GM23338 (cell line): Measurements from ENCODE around the gene CYLC1. TPM values are rescaled to one million over a fixed set of nuclear protein-coding genes. Genes with fewer than 3 reads are reported as not detected.

ENCODE experiments used
- ATAC-seq: fragments of 200-7000 bp; cut with Tn5 transposase; 3 replicates; pipeline ENCODE4 v1.9.1; 2020
- DNase-seq: peaks from one replicate; pipeline ENCODE4 v3.0.0-alpha.2; 2015; ENCODE audit warnings: low spot score
- H2AFZ ChIP-seq: fragments of 200-600 bp; sonication (generic); 2 replicates; pipeline ENCODE4 v1.8.0; 2016; ENCODE audit warnings: antibody characterized with exemption, mild to moderate bottlenecking, moderate library complexity
- H3F3A ChIP-seq: fragments of 200-600 bp; sonication (generic); replicated peaks from 2 replicates; pipeline ENCODE4 v1.8.0; 2017; ENCODE audit warnings: antibody characterized with exemption, mixed run types, low read depth
- H3K27ac ChIP-seq: fragments of 200-600 bp; sonication (generic); 2 replicates; pipeline ENCODE4 v1.6.1; 2016; ENCODE audit warnings: low read depth
- H3K27me3 ChIP-seq: fragments of 200-600 bp; sonication (generic); 2 replicates; pipeline ENCODE4 v1.8.0; 2016; ENCODE audit warnings: mild to moderate bottlenecking, mixed run types, moderate library complexity; ENCODE audit not compliant: insufficient read depth
- H3K36me3 ChIP-seq: fragments of 200-600 bp; sonication (generic); 2 replicates; pipeline ENCODE4 v1.8.0; 2016; ENCODE audit warnings: mild to moderate bottlenecking; ENCODE audit not compliant: insufficient read depth
- H3K4me1 ChIP-seq: fragments of 200-600 bp; sonication (generic); 2 replicates; pipeline ENCODE4 v1.8.0; 2016; ENCODE audit warnings: mild to moderate bottlenecking, moderate library complexity; ENCODE audit not compliant: insufficient read depth
- H3K4me2 ChIP-seq: fragments of 200-600 bp; sonication (generic); 2 replicates; pipeline ENCODE4 v1.7.1; 2017; ENCODE audit warnings: mixed run types
- H3K4me3 ChIP-seq: fragments of 200-600 bp; sonication (generic); 2 replicates; pipeline ENCODE4 v1.6.1; 2016; ENCODE audit warnings: mixed run types
- H3K79me2 ChIP-seq: fragments of 200-600 bp; sonication (generic); replicated peaks from 2 replicates; pipeline ENCODE4 v1.8.0; 2017; ENCODE audit warnings: mild to moderate bottlenecking; ENCODE audit not compliant: insufficient read depth
- H3K9me2 ChIP-seq: fragments of 200-600 bp; sonication (generic); 2 replicates; pipeline ENCODE4 v1.8.0; 2017; ENCODE audit not compliant: insufficient read depth
- H4K20me1 ChIP-seq: fragments of 200-600 bp; sonication (generic); replicated peaks from 2 replicates; pipeline ENCODE4 v1.8.0; 2017; ENCODE audit warnings: mild to moderate bottlenecking; ENCODE audit not compliant: insufficient read depth
- H3K27ac Mint-ChIP-seq: 2 replicates; pipeline ENCODE4 v1.8.0; 2020; ENCODE audit warnings: inconsistent platforms, mild to moderate bottlenecking, moderate library complexity, mixed read lengths
- H3K27me3 Mint-ChIP-seq: 3 replicates; pipeline ENCODE4 v1.8.0; 2022; ENCODE audit warnings: low read depth, mild to moderate bottlenecking, moderate library complexity, mixed read lengths, inconsistent platforms; ENCODE audit not compliant: insufficient read depth, poor library complexity
- H3K36me3 Mint-ChIP-seq: 3 replicates; pipeline ENCODE4 v1.8.0; 2021; ENCODE audit warnings: low read depth, mild to moderate bottlenecking, inconsistent platforms, moderate library complexity, mixed read lengths
- H3K4me1 Mint-ChIP-seq: 3 replicates; pipeline ENCODE4 v1.8.0; 2020; ENCODE audit warnings: mild to moderate bottlenecking, inconsistent platforms, mixed read lengths
- H3K4me3 Mint-ChIP-seq: 3 replicates; pipeline ENCODE4 v1.8.0; 2021; ENCODE audit warnings: moderate library complexity, mild to moderate bottlenecking, inconsistent platforms, mixed read lengths
- H3K9me3 Mint-ChIP-seq: 3 replicates; pipeline ENCODE4 v1.8.0; 2020; ENCODE audit warnings: moderate library complexity, mild to moderate bottlenecking, inconsistent platforms, mixed read lengths
- CREB1 ChIP-seq: fragments of 250-450 bp; sonication (Bioruptor Pico); IDR thresholded peaks from 2 replicates; pipeline ENCODE4 v1.5.0; 2020; ENCODE audit warnings: low read depth, mild to moderate bottlenecking, moderate library complexity
- EZH2 ChIP-seq: fragments of 200-600 bp; sonication (generic); IDR thresholded peaks from one replicate; pipeline ENCODE4 v1.8.0; 2017; ENCODE audit warnings: antibody characterized with exemption, mild to moderate bottlenecking, low read depth; ENCODE audit not compliant: unreplicated experiment
- EZH2phosphoT487 ChIP-seq: fragments of 200-600 bp; sonication (generic); IDR thresholded peaks from one replicate; pipeline ENCODE4 v1.8.1; 2018; ENCODE audit warnings: antibody characterized with exemption; ENCODE audit not compliant: unreplicated experiment
- JUNB ChIP-seq: IDR thresholded peaks from one replicate; pipeline ENCODE4 v1.6.1; 2016; ENCODE audit warnings: antibody characterized with exemption; ENCODE audit not compliant: unreplicated experiment
- NANOG ChIP-seq: IDR thresholded peaks from 2 replicates; pipeline ENCODE4 v1.6.1; 2016; ENCODE audit warnings: antibody characterized with exemption, borderline replicate concordance
- POLR2AphosphoS5 ChIP-seq: IDR thresholded peaks from 2 replicates; pipeline ENCODE4 v1.6.1; 2016; ENCODE audit warnings: antibody characterized with exemption, low read depth
- REST ChIP-seq: IDR thresholded peaks from one replicate; pipeline ENCODE4 v1.6.1; 2018; ENCODE audit warnings: antibody characterized with exemption; ENCODE audit not compliant: unreplicated experiment
- STAT1 ChIP-seq: IDR thresholded peaks from one replicate; pipeline ENCODE4 v1.6.1; 2016; ENCODE audit warnings: antibody characterized with exemption; ENCODE audit not compliant: unreplicated experiment
- ZNF114 ChIP-seq: fragments of 250-450 bp; sonication (Bioruptor Pico); IDR thresholded peaks from 2 replicates; pipeline ENCODE4 v1.5.0; 2020; ENCODE audit warnings: mild to moderate bottlenecking, moderate library complexity
- ZNF331 ChIP-seq: fragments of 250-450 bp; sonication (Bioruptor Pico); IDR thresholded peaks from 2 replicates; pipeline ENCODE4 v1.5.0; 2020; ENCODE audit warnings: low read depth, mild to moderate bottlenecking, moderate library complexity
- polyA plus RNA-seq: library from polyadenylated mRNA; unstranded; fragments of >200 nt; fragmentation: Nextera tagmentation; extraction: Ambion mirVana; gene quantifications from 2 replicates; pipeline ENCODE4 v1.2.1, GENCODE V29; 2016
- total RNA-seq: library from RNA; depleted of rRNA; stranded (reverse); fragments of >200 nt; shearing (Covaris generic); gene quantifications from 2 replicates; pipeline ENCODE4 v1.2.3, GENCODE V29; 2014
- TF ChIP-seq, protein P1 (sequence below): IDR thresholded peaks from 2 replicates; pipeline ENCODE4 v1.6.1; 2016; ENCODE audit warnings: antibody characterized with exemption
- TF ChIP-seq, protein P2 (sequence below), 2 experiments: fragments of 200-600 bp in 1 of 2; sonication (generic) in 1 of 2; conservative IDR thresholded peaks; 2 replicates each; pipeline versions ENCODE4 v1.5.1 to v1.6.1; 2016 to 2017; ENCODE audit warnings: antibody characterized with exemption in 2 of 2, low read depth in 2 of 2, mild to moderate bottlenecking in 2 of 2, moderate library complexity in 1 of 2
- TF ChIP-seq, protein P3 (sequence below): fragments of 250-450 bp; sonication (Bioruptor Pico); IDR thresholded peaks from 2 replicates; pipeline ENCODE4 v1.5.0; 2020; ENCODE audit warnings: mild to moderate bottlenecking, moderate library complexity

CYLC1 gene
- total and polyA plus RNA-seq, 2 experiments from 2014 or later = not detected

GRCh38 chrX:83892433-83892832, 31.5 kb downstream of the CYLC1 start:
- Mint-ChIP-seq H3K9me3 (no peaks in the 10 kb centered on the region), H3K27ac (no peak overlapping the region), H3K27me3 (no peaks in the 10 kb centered on the region), H3K4me3 (no peak overlapping the region), H3K36me3 (no peaks in the 10 kb centered on the region), H3K4me1 (peaks cover 2% of the 10 kb centered on the region; the same call in 1 of the 3 replicates)
- Histone ChIP-seq H3K27me3 (no peaks in the 10 kb centered on the region), H4K20me1 (no peaks in the 10 kb centered on the region), H3K9me2 (no peaks in the 10 kb centered on the region), H2AFZ (no peak overlapping the region), H3K4me2 (no peak overlapping the region), H3K79me2 (no peaks in the 10 kb centered on the region), H3K36me3 (no peaks in the 10 kb centered on the region), H3K4me1 (no peaks in the 10 kb centered on the region), H3K27ac (no peak overlapping the region), H3F3A (no peaks in the 10 kb centered on the region), H3K4me3 (no peak overlapping the region)
- DNase-seq (no peak), ATAC-seq (no peak)
- TF ChIP-seq JUNB = no peak
- no peak for TF ChIP-seq STAT1
- no peak for TF ChIP-seq EZH2phosphoT487
- TF ChIP-seq REST = no peak
- no peak for TF ChIP-seq ZNF114 (CRISPR knock-in tag)
- no peak for TF ChIP-seq ZNF331
- TF ChIP-seq CREB1 (CRISPR knock-in tag) = no peak
- TF ChIP-seq, protein P1, sequence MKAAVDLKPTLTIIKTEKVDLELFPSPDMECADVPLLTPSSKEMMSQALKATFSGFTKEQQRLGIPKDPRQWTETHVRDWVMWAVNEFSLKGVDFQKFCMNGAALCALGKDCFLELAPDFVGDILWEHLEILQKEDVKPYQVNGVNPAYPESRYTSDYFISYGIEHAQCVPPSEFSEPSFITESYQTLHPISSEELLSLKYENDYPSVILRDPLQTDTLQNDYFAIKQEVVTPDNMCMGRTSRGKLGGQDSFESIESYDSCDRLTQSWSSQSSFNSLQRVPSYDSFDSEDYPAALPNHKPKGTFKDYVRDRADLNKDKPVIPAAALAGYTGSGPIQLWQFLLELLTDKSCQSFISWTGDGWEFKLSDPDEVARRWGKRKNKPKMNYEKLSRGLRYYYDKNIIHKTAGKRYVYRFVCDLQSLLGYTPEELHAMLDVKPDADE = no peak
- TF ChIP-seq NANOG = no peak
- no peak for TF ChIP-seq EZH2
- TF ChIP-seq, protein P2, sequence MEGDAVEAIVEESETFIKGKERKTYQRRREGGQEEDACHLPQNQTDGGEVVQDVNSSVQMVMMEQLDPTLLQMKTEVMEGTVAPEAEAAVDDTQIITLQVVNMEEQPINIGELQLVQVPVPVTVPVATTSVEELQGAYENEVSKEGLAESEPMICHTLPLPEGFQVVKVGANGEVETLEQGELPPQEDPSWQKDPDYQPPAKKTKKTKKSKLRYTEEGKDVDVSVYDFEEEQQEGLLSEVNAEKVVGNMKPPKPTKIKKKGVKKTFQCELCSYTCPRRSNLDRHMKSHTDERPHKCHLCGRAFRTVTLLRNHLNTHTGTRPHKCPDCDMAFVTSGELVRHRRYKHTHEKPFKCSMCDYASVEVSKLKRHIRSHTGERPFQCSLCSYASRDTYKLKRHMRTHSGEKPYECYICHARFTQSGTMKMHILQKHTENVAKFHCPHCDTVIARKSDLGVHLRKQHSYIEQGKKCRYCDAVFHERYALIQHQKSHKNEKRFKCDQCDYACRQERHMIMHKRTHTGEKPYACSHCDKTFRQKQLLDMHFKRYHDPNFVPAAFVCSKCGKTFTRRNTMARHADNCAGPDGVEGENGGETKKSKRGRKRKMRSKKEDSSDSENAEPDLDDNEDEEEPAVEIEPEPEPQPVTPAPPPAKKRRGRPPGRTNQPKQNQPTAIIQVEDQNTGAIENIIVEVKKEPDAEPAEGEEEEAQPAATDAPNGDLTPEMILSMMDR (conservative IDR thresholded peaks at IDR 0.05; ENCODE audit: low read depth in 2 of 2) = no peak
- TF ChIP-seq, protein P3, sequence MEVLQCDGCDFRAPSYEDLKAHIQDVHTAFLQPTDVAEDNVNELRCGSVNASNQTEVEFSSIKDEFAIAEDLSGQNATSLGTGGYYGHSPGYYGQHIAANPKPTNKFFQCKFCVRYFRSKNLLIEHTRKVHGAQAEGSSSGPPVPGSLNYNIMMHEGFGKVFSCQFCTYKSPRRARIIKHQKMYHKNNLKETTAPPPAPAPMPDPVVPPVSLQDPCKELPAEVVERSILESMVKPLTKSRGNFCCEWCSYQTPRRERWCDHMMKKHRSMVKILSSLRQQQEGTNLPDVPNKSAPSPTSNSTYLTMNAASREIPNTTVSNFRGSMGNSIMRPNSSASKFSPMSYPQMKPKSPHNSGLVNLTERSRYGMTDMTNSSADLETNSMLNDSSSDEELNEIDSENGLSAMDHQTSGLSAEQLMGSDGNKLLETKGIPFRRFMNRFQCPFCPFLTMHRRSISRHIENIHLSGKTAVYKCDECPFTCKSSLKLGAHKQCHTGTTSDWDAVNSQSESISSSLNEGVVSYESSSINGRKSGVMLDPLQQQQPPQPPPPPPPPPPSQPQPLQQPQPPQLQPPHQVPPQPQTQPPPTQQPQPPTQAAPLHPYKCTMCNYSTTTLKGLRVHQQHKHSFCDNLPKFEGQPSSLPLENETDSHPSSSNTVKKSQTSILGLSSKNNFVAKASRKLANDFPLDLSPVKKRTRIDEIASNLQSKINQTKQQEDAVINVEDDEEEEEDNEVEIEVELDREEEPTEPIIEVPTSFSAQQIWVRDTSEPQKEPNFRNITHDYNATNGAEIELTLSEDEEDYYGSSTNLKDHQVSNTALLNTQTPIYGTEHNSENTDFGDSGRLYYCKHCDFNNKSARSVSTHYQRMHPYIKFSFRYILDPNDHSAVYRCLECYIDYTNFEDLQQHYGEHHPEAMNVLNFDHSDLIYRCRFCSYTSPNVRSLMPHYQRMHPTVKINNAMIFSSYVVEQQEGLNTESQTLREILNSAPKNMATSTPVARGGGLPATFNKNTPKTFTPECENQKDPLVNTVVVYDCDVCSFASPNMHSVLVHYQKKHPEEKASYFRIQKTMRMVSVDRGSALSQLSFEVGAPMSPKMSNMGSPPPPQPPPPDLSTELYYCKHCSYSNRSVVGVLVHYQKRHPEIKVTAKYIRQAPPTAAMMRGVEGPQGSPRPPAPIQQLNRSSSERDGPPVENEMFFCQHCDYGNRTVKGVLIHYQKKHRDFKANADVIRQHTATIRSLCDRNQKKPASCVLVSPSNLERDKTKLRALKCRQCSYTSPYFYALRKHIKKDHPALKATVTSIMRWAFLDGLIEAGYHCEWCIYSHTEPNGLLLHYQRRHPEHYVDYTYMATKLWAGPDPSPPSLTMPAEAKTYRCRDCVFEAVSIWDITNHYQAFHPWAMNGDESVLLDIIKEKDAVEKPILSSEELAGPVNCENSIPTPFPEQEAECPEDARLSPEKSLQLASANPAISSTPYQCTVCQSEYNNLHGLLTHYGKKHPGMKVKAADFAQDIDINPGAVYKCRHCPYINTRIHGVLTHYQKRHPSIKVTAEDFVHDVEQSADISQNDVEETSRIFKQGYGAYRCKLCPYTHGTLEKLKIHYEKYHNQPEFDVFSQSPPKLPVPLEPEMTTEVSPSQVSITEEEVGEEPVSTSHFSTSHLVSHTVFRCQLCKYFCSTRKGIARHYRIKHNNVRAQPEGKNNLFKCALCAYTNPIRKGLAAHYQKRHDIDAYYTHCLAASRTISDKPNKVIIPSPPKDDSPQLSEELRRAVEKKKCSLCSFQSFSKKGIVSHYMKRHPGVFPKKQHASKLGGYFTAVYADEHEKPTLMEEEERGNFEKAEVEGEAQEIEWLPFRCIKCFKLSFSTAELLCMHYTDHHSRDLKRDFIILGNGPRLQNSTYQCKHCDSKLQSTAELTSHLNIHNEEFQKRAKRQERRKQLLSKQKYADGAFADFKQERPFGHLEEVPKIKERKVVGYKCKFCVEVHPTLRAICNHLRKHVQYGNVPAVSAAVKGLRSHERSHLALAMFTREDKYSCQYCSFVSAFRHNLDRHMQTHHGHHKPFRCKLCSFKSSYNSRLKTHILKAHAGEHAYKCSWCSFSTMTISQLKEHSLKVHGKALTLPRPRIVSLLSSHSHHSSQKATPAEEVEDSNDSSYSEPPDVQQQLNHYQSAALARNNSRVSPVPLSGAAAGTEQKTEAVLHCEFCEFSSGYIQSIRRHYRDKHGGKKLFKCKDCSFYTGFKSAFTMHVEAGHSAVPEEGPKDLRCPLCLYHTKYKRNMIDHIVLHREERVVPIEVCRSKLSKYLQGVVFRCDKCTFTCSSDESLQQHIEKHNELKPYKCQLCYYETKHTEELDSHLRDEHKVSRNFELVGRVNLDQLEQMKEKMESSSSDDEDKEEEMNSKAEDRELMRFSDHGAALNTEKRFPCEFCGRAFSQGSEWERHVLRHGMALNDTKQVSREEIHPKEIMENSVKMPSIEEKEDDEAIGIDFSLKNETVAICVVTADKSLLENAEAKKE (CRISPR knock-in tag) = no peak
- no peak for TF ChIP-seq POLR2AphosphoS5
